ENCODE data around the gene FMNL2.

Gene FMNL2

GRCh38 chr2:152400607-152401214 lies 65.7 kb downstream of the FMNL2 start:
- H3K27ac ChIP-seq = peak overlapping the region in 1 of 2 donors; percentile 5
- TF ChIP-seq CTCF (IDR thresholded peaks at IDR 0.05) = no peak
- no peak overlapping the region for H3K4me3 ChIP-seq
- no peak for DNase-seq (ENCODE audit: low spot score)

- no peak for DNase-seq (ENCODE audit: low spot score)
- Histone ChIP-seq H3K27ac (peak overlapping the region in 1 of 2 donors; percentile 57), H3K4me3 (peak overlapping the region; percentile 4)
- TF ChIP-seq CTCF (IDR thresholded peaks at IDR 0.05) = no peak
Measured at GRCh38 chr2:152402780-152403759, 68.1 kb downstream of the FMNL2 start.

GRCh38 chr2:152405206-152406118 lies 70.5 kb downstream of the FMNL2 start:
- H3K27ac ChIP-seq = peak overlapping the region; percentile 66 to 71
- TF ChIP-seq CTCF (IDR thresholded peaks at IDR 0.05) = no peak
- no peak overlapping the region for H3K4me3 ChIP-seq
- no peak for DNase-seq (ENCODE audit: low spot score)

GRCh38 chr2:152406119-152406835 lies 71.3 kb downstream of the FMNL2 start:
- no peak for DNase-seq (ENCODE audit: low spot score)
- no peak for TF ChIP-seq CTCF (IDR thresholded peaks at IDR 0.05)
- Histone ChIP-seq H3K4me3 (no peak overlapping the region), H3K27ac (peak overlapping the region; percentile 66 to 71)

- no peak for DNase-seq (ENCODE audit: low spot score)
- H3K4me3 ChIP-seq = peak overlapping the region; percentile 56
- H3K27ac ChIP-seq = no peak overlapping the region
- no peak for TF ChIP-seq CTCF (IDR thresholded peaks at IDR 0.05)
Measured at GRCh38 chr2:152406836-152407161, 71.8 kb downstream of the FMNL2 start.

- TF ChIP-seq CTCF (IDR thresholded peaks at IDR 0.05) = no peak
- DNase-seq (ENCODE audit: low spot score) = no peak
- Histone ChIP-seq H3K4me3 (peak overlapping the region; percentile 56), H3K27ac (peak overlapping the region in 1 of 2 donors; percentile 61)
Measured at GRCh38 chr2:152407204-152407721, 72.3 kb downstream of the FMNL2 start.
